GM23338 (cell line): ENCODE results near the gene ARRDC5. TPM values are rescaled to one million over a fixed set of nuclear protein-coding genes. Genes with fewer than 3 reads are reported as not detected.
"Not testable (repeated sequence)": the region's sequence is repeated elsewhere in the genome, so short reads cannot be mapped to it uniquely, and the experiment has no call there.

Source experiments
- ATAC-seq: fragments of 200-7000 bp; cut with Tn5 transposase; 3 replicates; pipeline ENCODE4 v1.9.1; 2020
- DNase-seq: peaks from one replicate; pipeline ENCODE4 v3.0.0-alpha.2; 2015; ENCODE audit warnings: low spot score
- H2AFZ ChIP-seq: fragments of 200-600 bp; sonication (generic); 2 replicates; pipeline ENCODE4 v1.8.0; 2016; ENCODE audit warnings: antibody characterized with exemption, mild to moderate bottlenecking, moderate library complexity
- H3F3A ChIP-seq: fragments of 200-600 bp; sonication (generic); replicated peaks from 2 replicates; pipeline ENCODE4 v1.8.0; 2017; ENCODE audit warnings: antibody characterized with exemption, mixed run types, low read depth
- H3K27ac ChIP-seq: fragments of 200-600 bp; sonication (generic); 2 replicates; pipeline ENCODE4 v1.6.1; 2016; ENCODE audit warnings: low read depth
- H3K27me3 ChIP-seq: fragments of 200-600 bp; sonication (generic); 2 replicates; pipeline ENCODE4 v1.8.0; 2016; ENCODE audit warnings: mild to moderate bottlenecking, mixed run types, moderate library complexity; ENCODE audit not compliant: insufficient read depth
- H3K36me3 ChIP-seq: fragments of 200-600 bp; sonication (generic); 2 replicates; pipeline ENCODE4 v1.8.0; 2016; ENCODE audit warnings: mild to moderate bottlenecking; ENCODE audit not compliant: insufficient read depth
- H3K4me1 ChIP-seq: fragments of 200-600 bp; sonication (generic); 2 replicates; pipeline ENCODE4 v1.8.0; 2016; ENCODE audit warnings: mild to moderate bottlenecking, moderate library complexity; ENCODE audit not compliant: insufficient read depth
- H3K4me2 ChIP-seq: fragments of 200-600 bp; sonication (generic); 2 replicates; pipeline ENCODE4 v1.7.1; 2017; ENCODE audit warnings: mixed run types
- H3K4me3 ChIP-seq: fragments of 200-600 bp; sonication (generic); 2 replicates; pipeline ENCODE4 v1.6.1; 2016; ENCODE audit warnings: mixed run types
- H3K79me2 ChIP-seq: fragments of 200-600 bp; sonication (generic); replicated peaks from 2 replicates; pipeline ENCODE4 v1.8.0; 2017; ENCODE audit warnings: mild to moderate bottlenecking; ENCODE audit not compliant: insufficient read depth
- H3K9me2 ChIP-seq: fragments of 200-600 bp; sonication (generic); 2 replicates; pipeline ENCODE4 v1.8.0; 2017; ENCODE audit not compliant: insufficient read depth
- H4K20me1 ChIP-seq: fragments of 200-600 bp; sonication (generic); replicated peaks from 2 replicates; pipeline ENCODE4 v1.8.0; 2017; ENCODE audit warnings: mild to moderate bottlenecking; ENCODE audit not compliant: insufficient read depth
- H3K27ac Mint-ChIP-seq: 2 replicates; pipeline ENCODE4 v1.8.0; 2020; ENCODE audit warnings: inconsistent platforms, mild to moderate bottlenecking, moderate library complexity, mixed read lengths
- H3K27me3 Mint-ChIP-seq: 3 replicates; pipeline ENCODE4 v1.8.0; 2022; ENCODE audit warnings: low read depth, mild to moderate bottlenecking, moderate library complexity, mixed read lengths, inconsistent platforms; ENCODE audit not compliant: insufficient read depth, poor library complexity
- H3K36me3 Mint-ChIP-seq: 3 replicates; pipeline ENCODE4 v1.8.0; 2021; ENCODE audit warnings: low read depth, mild to moderate bottlenecking, inconsistent platforms, moderate library complexity, mixed read lengths
- H3K4me1 Mint-ChIP-seq: 3 replicates; pipeline ENCODE4 v1.8.0; 2020; ENCODE audit warnings: mild to moderate bottlenecking, inconsistent platforms, mixed read lengths
- H3K4me3 Mint-ChIP-seq: 3 replicates; pipeline ENCODE4 v1.8.0; 2021; ENCODE audit warnings: moderate library complexity, mild to moderate bottlenecking, inconsistent platforms, mixed read lengths
- H3K9me3 Mint-ChIP-seq: 3 replicates; pipeline ENCODE4 v1.8.0; 2020; ENCODE audit warnings: moderate library complexity, mild to moderate bottlenecking, inconsistent platforms, mixed read lengths
- EZH2phosphoT487 ChIP-seq: fragments of 200-600 bp; sonication (generic); IDR thresholded peaks from one replicate; pipeline ENCODE4 v1.8.1; 2018; ENCODE audit warnings: antibody characterized with exemption; ENCODE audit not compliant: unreplicated experiment
- JUNB ChIP-seq: IDR thresholded peaks from one replicate; pipeline ENCODE4 v1.6.1; 2016; ENCODE audit warnings: antibody characterized with exemption; ENCODE audit not compliant: unreplicated experiment
- NANOG ChIP-seq: IDR thresholded peaks from 2 replicates; pipeline ENCODE4 v1.6.1; 2016; ENCODE audit warnings: antibody characterized with exemption, borderline replicate concordance
- STAT1 ChIP-seq: IDR thresholded peaks from one replicate; pipeline ENCODE4 v1.6.1; 2016; ENCODE audit warnings: antibody characterized with exemption; ENCODE audit not compliant: unreplicated experiment
- ZNF114 ChIP-seq: fragments of 250-450 bp; sonication (Bioruptor Pico); IDR thresholded peaks from 2 replicates; pipeline ENCODE4 v1.5.0; 2020; ENCODE audit warnings: mild to moderate bottlenecking, moderate library complexity
- polyA plus RNA-seq: library from polyadenylated mRNA; unstranded; fragments of >200 nt; fragmentation: Nextera tagmentation; extraction: Ambion mirVana; gene quantifications from 2 replicates; pipeline ENCODE4 v1.2.1, GENCODE V29; 2016
- total RNA-seq: library from RNA; depleted of rRNA; stranded (reverse); fragments of >200 nt; shearing (Covaris generic); gene quantifications from 2 replicates; pipeline ENCODE4 v1.2.3, GENCODE V29; 2014
- TF ChIP-seq, protein P1 (sequence below): IDR thresholded peaks from 2 replicates; pipeline ENCODE4 v1.6.1; 2016; ENCODE audit warnings: antibody characterized with exemption

The ARRDC5 gene
- total and polyA plus RNA-seq, 2 experiments from 2014 or later: not detected

DNA sequence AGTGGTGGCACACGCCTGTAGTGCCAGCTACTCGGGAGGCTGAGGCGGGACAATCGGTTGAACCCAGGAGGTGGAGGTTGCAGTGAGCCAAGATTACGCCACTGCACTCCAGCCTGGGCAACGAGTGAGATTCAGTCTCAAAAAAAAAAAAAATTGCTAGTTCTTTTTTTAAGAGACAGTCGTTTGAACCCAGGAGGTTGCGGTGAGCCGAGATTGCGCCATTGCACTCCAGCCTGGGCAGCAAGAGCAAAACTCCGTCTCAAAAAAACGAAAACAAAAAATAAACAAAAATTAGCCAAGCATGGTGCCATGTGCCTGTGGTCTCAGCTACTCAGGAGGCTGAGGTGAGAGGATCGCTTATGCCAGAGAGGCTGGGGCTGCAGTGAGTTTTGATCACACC is 1.8 kb downstream of the ARRDC5 start:
- H3K4me1 Mint-ChIP-seq, H3K9me2 ChIP-seq, H3K27ac Mint-ChIP-seq, H3K27ac ChIP-seq, H3K4me1 ChIP-seq, H3K36me3 ChIP-seq, ATAC-seq, H2AFZ ChIP-seq, H3K9me3 Mint-ChIP-seq, H3K4me3 ChIP-seq, H4K20me1 ChIP-seq, H3K4me2 ChIP-seq, H3K36me3 Mint-ChIP-seq, H3K79me2 ChIP-seq, H3K4me3 Mint-ChIP-seq, H3F3A ChIP-seq, DNase-seq: not testable (repeated sequence)
- H3K27me3 ChIP-seq: peaks cover 26% of the 10 kb centered on the region
- H3K27me3 Mint-ChIP-seq: peaks cover 19% of the 10 kb centered on the region

DNA sequence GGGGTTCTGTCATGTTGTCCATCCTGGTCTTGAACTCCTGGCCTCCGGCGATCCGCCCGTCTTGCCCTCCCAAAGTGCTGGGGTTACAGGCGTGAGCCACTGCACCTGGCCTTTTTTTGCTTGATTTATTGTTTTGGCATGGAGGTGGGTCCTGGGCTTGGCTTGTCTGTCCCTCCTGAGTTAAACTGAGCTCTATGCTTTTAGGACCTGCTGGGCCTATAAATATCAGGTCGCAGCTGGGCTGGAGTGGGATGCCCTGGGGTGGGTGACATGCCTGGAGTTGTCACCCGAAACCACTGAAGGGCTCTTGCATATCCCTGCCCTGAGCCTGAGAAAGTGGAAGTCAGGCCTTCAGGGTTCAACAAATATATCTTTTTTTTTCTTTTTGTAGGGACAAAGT is 5.5 kb downstream of the ARRDC5 start:
- H2AFZ ChIP-seq: no peak overlapping the region
- peaks cover 56% of the 10 kb centered on the region for H3K27me3 ChIP-seq
- peaks cover 5% of the 10 kb centered on the region for H3K4me1 Mint-ChIP-seq
- H3K9me3 Mint-ChIP-seq: no peaks in the 10 kb centered on the region
- H3K27ac Mint-ChIP-seq: no peak overlapping the region
- no peak overlapping the region for H3K27ac ChIP-seq
- H3K36me3 ChIP-seq: no peaks in the 10 kb centered on the region
- no peaks in the 10 kb centered on the region for H3K79me2 ChIP-seq
- no peaks in the 10 kb centered on the region for H3K36me3 Mint-ChIP-seq
- ATAC-seq (no peak; the same call in 2 of the 3 replicates), DNase-seq (no peak)
- no peaks in the 10 kb centered on the region for H4K20me1 ChIP-seq
- no peak for TF ChIP-seq NANOG
- TF ChIP-seq STAT1: no peak
- H3F3A ChIP-seq: no peaks in the 10 kb centered on the region
- no peak overlapping the region for H3K4me3 ChIP-seq
- no peaks in the 10 kb centered on the region for H3K4me1 ChIP-seq
- H3K9me2 ChIP-seq: no peaks in the 10 kb centered on the region
- H3K27me3 Mint-ChIP-seq: peaks cover 28% of the 10 kb centered on the region
- no peak overlapping the region for H3K4me3 Mint-ChIP-seq
- no peak overlapping the region for H3K4me2 ChIP-seq

DNA sequence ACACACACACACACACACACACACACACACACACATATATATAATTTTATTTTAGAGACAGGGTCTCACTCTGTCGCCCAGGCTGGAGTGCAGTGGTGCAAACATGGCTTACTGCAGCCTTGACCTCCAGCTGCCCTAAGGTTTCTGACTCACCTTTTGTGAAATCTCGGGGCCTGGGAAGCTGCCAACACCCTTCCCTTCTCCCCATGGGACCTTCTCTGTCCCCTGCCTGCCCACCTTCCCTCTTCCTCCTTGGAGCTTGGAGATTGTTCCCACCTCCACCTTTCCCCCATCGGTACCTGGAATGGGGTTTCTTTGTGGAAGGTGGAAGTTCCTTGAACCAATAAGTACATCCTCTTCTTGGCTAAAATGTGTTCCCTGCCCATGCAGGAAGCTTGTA is 6.3 kb downstream of the ARRDC5 start:
- Mint-ChIP-seq H3K4me3 (no peak overlapping the region), H3K27me3 (peaks cover 28% of the 10 kb centered on the region), H3K4me1 (peaks cover 5% of the 10 kb centered on the region), H3K9me3 (no peaks in the 10 kb centered on the region), H3K27ac (no peak overlapping the region), H3K36me3 (no peaks in the 10 kb centered on the region)
- ATAC-seq: no peak
- no peaks in the 10 kb centered on the region for H3K79me2 ChIP-seq
- no peak overlapping the region for H3K4me2 ChIP-seq
- no peak for TF ChIP-seq ZNF114 (CRISPR knock-in tag)
- TF ChIP-seq, protein P1, sequence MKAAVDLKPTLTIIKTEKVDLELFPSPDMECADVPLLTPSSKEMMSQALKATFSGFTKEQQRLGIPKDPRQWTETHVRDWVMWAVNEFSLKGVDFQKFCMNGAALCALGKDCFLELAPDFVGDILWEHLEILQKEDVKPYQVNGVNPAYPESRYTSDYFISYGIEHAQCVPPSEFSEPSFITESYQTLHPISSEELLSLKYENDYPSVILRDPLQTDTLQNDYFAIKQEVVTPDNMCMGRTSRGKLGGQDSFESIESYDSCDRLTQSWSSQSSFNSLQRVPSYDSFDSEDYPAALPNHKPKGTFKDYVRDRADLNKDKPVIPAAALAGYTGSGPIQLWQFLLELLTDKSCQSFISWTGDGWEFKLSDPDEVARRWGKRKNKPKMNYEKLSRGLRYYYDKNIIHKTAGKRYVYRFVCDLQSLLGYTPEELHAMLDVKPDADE: no peak
- TF ChIP-seq EZH2phosphoT487: no peak
- TF ChIP-seq JUNB: no peak
- no peak overlapping the region for H3K27ac ChIP-seq
- H3K4me1 ChIP-seq: no peaks in the 10 kb centered on the region
- no peaks in the 10 kb centered on the region for H4K20me1 ChIP-seq
- no peak for DNase-seq
- H3K9me2 ChIP-seq: no peaks in the 10 kb centered on the region
- no peaks in the 10 kb centered on the region for H3K36me3 ChIP-seq
- no peak overlapping the region for H3K4me3 ChIP-seq
- H3K27me3 ChIP-seq: peaks cover 63% of the 10 kb centered on the region
- H3F3A ChIP-seq: no peaks in the 10 kb centered on the region
- no peak overlapping the region for H2AFZ ChIP-seq

DNA sequence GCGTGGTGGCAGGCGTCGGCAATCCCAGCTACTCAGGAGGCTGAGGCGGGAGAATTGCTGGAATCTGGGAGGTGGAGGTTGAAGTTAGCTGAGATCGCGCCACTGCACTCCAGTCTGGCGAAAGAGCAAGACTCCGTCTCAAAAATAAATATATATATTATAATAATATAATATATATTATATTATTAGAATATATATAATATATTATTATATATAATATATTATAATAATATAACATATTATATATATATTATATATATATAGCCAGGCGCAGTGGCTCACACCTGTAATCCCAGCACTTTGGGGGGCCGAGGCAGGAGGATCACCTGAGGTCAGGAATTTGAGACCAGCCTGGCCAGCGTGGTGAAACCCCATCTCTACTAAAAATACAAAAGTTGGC is 9.7 kb downstream of the ARRDC5 start:
- peaks cover 65% of the 10 kb centered on the region for H3K27me3 ChIP-seq
- H3K36me3 Mint-ChIP-seq, H3K4me3 ChIP-seq, H3K79me2 ChIP-seq, H3K4me2 ChIP-seq, H3K36me3 ChIP-seq, H3K9me3 Mint-ChIP-seq, H3F3A ChIP-seq, H3K9me2 ChIP-seq, H3K4me3 Mint-ChIP-seq, H3K27ac Mint-ChIP-seq, DNase-seq, H3K27ac ChIP-seq, H3K4me1 Mint-ChIP-seq, H4K20me1 ChIP-seq, H3K4me1 ChIP-seq, ATAC-seq, H2AFZ ChIP-seq: not testable (repeated sequence)
- H3K27me3 Mint-ChIP-seq: peaks cover 32% of the 10 kb centered on the region
